ENCODE measurements around the gene TBC1D1.

Gene TBC1D1

DNA sequence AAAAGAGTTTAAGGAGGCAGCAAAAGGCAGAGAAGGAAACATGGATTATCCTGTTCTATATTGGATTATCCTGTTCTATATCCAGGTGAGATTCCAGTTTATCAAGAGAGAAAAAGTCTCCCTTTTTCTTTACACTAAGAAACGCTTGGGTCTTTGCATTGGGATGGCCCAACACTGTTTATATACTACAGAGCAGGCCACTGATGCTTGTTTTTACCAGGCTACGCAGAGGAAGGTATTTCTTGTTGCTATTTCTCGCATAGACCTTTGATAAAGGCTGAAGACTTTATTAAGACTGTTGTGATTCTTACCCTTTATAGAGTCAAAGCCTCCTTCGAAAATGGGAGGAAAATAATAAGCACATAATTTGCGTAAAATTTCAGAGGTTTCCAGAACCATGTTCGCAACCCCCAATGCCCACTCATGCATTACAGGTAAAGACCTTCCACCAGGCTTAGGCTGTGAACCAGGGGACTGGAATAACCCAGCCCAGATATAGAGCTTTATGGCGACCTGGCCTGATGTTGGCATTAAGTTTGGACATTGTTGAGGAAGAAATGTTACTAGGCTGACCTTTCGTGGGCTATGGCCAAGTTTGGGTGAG is 287.6 kb downstream of the TBC1D1 start:
- DNase-seq, result no peak

DNA sequence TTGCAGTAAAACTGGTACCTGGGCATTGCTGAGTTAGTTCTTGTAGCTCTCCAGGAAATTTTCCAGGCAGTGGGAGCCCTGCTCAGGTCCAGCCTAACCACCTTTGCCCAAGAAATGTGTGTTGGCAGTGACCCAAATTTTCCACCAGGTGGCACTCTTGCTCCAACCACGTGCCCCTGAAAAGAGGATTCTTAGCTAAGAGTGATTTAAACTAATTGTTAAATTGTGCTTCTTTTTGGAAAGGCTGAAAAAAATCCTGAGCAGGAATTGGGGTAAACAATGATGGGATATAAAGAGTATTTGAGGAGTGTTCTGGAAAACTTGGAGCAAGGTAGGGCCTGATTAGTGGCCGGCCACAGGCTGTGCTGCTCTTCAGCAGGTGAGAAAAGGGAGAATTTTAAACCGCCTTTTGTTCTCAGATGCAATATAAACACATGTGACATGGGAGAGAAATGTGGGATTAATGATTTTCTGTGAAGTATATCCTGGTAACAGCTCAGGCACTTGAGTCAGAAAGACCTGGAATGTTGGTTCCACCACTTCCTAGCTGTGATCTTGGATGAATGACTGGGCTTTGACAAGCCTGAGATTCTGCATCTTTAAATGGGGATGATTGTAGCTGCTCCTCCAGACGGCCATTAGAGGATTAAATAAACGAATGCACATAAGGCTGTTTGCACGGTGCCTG is 288.9 kb downstream of the TBC1D1 start:
- DNase-seq, result peak; percentile 2

DNA sequence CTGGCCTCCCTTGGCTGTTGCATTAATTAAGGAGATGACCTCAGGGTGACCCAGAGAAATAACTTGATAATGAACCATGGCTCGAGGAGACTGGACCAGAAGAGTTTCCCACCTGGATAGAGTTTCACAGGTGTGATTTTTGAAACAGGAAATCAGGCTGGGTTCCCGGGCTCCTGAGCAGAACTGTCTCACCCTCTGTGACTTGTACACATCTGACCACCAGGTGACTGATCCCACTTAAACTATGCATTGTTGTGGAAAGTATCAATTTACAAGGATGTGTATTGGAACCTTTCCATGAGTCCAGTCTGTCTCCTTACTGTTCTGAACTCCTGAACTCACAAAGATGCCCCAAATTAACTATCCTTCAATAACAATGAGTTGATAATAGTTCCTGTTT is 289.6 kb downstream of the TBC1D1 start:
- DNase-seq, result no peak

DNA sequence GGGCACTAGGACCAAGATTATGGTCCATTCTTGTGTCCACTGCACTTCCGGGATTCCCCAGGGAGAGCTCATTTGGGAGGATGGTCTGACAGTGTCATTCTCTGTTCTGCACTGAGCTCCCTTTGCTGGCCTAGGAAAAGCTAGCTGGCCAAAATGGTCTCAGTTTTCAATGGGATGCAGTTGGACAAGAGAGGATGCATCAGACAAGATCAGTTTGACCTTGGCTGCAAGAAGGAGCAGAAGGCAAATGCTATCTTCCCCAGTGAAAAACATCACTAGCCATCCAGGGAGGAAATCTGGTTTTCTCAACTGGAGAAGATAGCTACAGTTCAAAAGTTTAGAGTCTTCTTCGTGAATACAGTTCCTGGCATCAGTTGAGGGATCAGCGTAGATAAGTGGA is 290.4 kb downstream of the TBC1D1 start:
- DNase-seq, result no peak

- DNase-seq, result no peak
Measured at GRCh38 chr4:38182334-38182998, 291.6 kb downstream of the TBC1D1 start.

DNA sequence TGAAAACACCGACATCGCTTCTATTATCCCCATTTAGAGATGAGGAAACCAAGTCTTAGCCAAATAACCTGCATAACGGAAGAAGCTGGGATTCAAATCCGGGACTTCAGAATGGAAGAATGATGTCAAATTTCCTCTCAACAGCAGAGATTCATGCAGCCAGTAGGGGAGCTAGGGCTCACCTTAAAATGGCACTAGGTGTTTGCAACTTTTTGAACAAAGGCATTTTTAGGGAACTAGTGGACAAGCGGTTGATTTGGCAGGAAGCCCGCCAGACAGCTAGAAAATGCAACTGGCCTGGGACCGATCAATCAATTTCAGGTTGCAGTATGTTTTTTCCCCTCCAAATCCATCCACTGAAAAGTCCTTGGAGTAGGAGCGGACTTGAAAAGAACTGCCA is 293.5 kb downstream of the TBC1D1 start:
- no peak for DNase-seq

- DNase-seq, result no peak
Measured at GRCh38 chr4:38185406-38186144, 294.7 kb downstream of the TBC1D1 start.

DNA sequence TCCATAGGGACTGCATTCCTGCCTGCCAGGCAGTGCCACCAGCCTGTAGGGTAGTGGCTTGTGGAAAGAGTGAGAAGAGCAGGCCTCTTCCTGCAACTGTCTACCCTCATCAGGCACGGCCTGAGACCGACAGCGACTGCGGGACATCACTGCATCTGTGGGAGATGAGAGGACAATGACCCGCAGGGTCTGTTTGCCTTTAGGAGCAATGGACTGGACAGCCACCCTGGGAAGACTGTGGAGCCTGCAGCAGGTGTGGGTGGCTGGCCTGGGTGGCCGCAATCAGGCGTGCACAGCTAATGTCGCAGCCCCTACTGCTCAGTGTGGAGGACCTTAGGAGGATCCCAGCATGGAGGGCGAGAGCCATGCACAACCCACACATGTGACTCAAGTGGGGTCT is 297.3 kb downstream of the TBC1D1 start:
- DNase-seq, result no peak

- no peak for DNase-seq
Measured at GRCh38 chr4:38188631-38189101, 297.8 kb downstream of the TBC1D1 start.

Measured in amniotic stem cell (primary cell).